ENCODE measurements around the gene SLC25A25.

The SLC25A25 gene

GRCh38 chr9:128141604-128142003 lies 73.6 kb downstream of the SLC25A25 start:
- DNase-seq (ENCODE audit: insufficient read length, low spot score) (no peak), FAIRE-seq (no peak)

DNA sequence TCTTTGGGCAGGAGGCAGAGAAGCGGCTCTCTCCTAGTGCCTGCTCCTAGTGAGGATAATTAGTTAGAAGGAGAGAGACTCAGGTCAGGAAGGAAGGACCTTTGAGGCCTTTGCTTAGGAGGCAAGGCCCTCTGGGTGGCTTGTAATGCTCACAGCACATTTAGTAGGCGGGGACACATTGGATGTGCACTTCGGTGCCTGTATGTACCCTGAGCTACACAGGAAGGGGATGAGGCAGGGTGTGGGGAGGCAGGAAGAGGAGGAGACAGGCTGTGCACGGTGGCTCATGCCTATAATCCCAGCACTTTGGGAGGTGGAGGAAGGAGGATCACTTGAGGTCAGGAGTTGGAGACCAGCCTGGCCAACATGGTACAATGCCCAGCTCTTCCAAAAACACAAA lies 74.0 kb downstream of the SLC25A25 start:
- FAIRE-seq = no peak

DNA sequence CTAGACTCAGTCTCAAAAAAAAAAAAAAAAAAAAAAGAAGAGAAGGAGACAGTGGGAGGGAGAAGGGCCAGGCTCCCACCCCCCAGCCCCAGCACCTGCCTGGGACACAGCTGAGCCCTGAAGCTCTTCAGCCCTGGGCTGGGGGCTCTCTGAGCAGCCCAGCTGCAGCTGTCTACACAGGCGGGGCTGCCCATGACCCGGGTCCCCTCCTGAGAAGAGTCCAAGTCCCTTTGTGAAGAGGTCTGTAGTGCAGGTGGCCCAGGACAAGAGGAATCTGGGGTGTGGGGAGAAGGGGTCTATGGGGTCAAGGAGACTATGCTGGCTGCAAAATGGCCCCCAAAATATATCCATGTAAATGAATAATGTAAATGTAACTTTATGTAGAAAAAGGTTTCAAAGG lies 74.6 kb downstream of the SLC25A25 start:
- FAIRE-seq (no peak), DNase-seq (ENCODE audit: insufficient read length, low spot score) (no peak)

More for the DNA sequence above, 74.0 kb downstream of the SLC25A25 start:
- DNase-seq (ENCODE audit: insufficient read length, low spot score) = no peak

GRCh38 chr9:128143525-128144238 lies 75.7 kb downstream of the SLC25A25 start:
- FAIRE-seq = no peak

DNA sequence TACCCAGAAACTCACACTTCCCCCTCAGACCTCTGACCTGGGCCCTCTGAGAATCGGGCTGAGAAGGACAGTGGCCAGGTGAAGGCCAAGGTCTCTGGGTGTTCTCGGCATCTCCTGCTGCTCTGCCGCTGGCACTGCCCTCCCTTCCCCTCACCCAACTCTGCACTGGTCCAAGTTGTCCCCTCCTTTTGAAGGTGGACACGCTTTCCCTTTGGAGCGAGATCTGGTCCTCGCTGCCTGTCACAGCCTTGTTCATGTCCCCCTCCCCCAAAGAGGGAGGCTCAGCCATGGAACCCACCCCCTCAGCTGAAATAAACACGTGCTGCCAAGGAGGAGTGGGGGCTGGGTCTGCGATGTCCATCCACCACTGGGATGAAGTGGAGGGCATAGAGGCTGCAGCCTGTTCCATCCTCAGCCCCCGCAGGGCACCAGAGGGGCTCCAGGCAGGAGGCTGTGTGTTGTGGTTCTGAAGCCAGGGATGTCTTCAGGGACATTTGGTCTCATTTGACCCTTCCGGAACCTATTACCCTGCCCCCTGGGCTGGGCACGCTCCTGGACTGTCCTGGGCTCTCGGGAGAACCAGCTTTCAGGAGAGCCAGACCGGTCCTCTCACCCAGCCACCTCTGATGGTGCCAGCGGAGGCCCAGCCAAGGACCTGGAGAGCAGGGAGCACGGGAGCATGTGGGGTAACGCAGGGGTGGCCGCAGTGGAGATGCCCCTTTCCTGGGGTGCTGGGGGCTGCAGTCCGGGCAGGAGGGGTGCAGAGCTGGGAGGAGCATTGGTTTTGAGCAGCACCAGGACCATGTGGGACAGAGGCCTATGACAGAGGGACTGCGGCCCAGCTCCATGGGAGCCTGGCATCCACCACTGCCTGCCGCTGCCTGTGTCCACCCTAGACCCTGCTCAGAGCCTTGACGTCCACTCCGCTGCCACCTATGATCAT lies 76.5 kb downstream of the SLC25A25 start:
- DNase-seq (ENCODE audit: insufficient read length, low spot score) = no peak

More at GRCh38 chr9:128143525-128144238, 75.7 kb downstream of the SLC25A25 start:
- DNase-seq (ENCODE audit: insufficient read length, low spot score) = no peak

DNA sequence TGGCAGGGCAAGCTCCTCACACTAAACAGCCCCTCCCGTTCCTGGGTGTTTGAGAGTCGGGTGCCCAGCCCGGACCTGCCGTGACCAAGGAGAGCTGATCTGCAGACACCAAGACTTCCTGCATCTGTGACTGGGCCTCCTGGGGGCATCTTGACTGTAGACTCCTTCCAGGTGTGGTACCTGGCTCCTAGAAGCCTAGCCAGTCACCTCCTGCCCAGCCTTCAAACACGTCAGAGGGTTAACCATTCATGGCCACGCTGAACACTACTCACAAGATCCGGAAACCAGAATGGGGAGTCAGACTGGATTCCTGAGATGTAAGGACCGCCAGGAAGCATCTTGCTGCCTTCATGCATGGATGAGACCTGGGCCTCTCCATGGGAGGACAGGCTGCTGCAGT lies 77.5 kb downstream of the SLC25A25 start:
- no peak for FAIRE-seq
- no peak for DNase-seq (ENCODE audit: insufficient read length, low spot score)

More for the DNA sequence above, 76.5 kb downstream of the SLC25A25 start:
- no peak for FAIRE-seq

DNA sequence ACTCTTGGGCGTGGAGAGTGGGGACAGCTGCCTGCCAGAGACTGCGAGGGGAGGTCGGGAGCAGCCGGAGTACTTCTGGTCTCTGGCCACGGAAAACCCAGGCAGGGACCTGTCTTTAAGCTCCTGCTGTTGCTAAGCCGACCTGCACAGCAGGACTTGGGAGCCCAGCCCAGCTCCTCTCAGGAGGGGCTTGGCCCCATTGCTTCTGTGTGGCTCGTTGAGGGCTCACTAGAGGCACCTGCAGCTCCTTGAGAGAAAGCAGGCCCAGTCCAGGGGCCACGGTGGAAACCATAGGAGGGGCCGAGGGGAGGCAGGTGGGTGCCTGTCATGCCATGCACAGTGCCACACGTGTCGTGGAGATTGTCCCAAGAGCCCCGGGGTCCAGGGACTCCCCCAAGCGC lies 77.9 kb downstream of the SLC25A25 start:
- FAIRE-seq = no peak
- DNase-seq (ENCODE audit: insufficient read length, low spot score) = no peak

DNA sequence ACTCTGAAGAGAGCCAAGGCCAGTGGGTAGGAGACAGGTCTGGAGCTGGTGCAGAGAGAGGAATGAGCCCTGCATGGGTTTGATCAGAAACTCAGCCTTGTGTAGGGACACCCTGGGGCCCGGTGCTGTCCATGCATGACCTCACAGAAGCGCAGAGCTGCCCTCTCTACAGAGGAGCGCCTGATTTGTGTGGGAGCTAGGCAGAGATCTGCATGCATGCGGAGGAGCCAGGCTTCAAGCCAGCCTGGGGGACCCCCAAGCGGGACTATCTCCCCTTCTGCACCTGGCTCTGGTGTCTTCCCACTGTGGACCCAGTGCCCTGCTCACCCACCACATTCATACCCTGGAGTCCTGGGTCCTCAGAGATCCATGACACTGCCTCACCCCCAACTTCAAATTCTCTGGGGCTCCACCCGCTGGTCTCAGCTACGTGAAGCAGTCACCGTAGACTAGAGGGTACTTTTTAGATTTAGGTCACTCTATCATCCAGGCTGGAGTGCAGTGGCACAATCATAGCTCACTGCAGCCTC lies 78.6 kb downstream of the SLC25A25 start:
- FAIRE-seq (no peak), DNase-seq (ENCODE audit: insufficient read length, low spot score) (no peak)

DNA sequence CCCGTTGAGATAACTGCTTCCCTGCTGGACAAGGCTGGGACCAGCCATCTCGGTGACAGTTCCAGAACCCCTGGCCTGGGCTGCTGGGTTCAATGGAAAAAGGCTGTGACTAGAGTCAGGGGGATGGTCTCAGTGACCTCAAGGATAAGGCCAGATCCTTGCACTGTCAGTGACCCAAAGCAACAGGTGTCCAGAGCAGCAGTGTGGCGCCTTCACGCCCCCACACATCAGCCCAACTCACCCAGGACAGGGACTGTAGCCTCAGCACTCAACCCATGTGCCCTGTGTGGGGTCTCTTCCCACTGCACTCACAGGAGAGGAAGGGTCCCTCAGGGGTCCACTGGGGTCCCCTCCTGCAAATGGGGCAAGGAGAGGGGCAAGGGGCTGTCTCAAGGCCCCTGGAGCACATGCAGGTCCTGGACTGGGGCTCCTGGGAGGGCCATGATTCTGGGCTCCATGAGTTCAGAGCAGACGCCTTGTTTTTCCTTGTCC lies 80.5 kb downstream of the SLC25A25 start:
- DNase-seq (ENCODE audit: insufficient read length, low spot score) (no peak), FAIRE-seq (no peak)

GRCh38 chr9:128149001-128149701 lies 81.1 kb downstream of the SLC25A25 start, which contains the start of gene LCN2:
Gene LCN2 (plus strand): TSS chr9:128149453. CDS start chr9:128149526, 73 bp downstream.
- DNase-seq (ENCODE audit: insufficient read length, low spot score) = no peak
- FAIRE-seq = no peak

GRCh38 chr9:128149951-128150593 lies 82.0 kb downstream of the SLC25A25 start:
- FAIRE-seq = no peak
- DNase-seq (ENCODE audit: insufficient read length, low spot score) = no peak

DNA sequence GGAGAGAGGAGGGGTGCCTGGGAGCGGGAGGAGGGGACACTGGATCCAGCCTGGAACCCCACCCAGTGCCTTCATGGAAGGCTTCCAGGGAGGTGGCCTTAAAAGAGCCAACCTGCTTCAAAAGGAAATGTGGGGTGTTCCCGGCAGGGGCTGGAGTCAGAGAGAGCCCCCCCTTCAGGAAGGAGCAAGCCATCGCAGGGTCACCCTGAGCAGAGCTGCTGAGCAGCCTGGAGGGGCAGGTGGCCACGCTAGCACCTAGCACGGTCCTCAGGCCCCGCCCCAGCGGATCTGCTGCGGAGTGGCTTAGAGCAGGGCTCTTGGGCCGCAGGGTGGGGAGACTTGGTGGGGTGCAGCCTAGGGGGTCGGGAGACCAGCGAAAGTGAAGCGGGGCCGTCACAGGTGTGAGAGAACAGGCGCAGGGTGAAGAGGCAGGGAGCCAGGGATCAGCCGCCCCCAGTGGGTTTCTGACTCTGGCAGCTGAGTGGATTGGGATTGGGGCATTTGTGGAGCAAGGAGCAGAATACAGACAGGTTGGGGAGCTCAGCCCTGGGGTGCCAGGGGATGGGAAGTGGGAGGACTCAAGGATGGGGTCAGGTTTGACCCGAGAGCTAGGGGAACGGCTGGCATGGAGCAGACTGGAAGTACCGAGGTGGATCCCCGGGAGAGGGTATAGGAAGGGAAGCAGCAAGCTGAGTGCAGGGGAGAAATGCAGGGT lies 82.7 kb downstream of the SLC25A25 start:
- FAIRE-seq = no peak
- DNase-seq (ENCODE audit: insufficient read length, low spot score) = no peak

- DNase-seq (ENCODE audit: insufficient read length, low spot score) = no peak
- no peak for FAIRE-seq
Observed at GRCh38 chr9:128151309-128152132, 83.5 kb downstream of the SLC25A25 start.

GRCh38 chr9:128152133-128153059 lies 84.4 kb downstream of the SLC25A25 start:
- DNase-seq (ENCODE audit: insufficient read length, low spot score) (no peak), FAIRE-seq (no peak)

DNA sequence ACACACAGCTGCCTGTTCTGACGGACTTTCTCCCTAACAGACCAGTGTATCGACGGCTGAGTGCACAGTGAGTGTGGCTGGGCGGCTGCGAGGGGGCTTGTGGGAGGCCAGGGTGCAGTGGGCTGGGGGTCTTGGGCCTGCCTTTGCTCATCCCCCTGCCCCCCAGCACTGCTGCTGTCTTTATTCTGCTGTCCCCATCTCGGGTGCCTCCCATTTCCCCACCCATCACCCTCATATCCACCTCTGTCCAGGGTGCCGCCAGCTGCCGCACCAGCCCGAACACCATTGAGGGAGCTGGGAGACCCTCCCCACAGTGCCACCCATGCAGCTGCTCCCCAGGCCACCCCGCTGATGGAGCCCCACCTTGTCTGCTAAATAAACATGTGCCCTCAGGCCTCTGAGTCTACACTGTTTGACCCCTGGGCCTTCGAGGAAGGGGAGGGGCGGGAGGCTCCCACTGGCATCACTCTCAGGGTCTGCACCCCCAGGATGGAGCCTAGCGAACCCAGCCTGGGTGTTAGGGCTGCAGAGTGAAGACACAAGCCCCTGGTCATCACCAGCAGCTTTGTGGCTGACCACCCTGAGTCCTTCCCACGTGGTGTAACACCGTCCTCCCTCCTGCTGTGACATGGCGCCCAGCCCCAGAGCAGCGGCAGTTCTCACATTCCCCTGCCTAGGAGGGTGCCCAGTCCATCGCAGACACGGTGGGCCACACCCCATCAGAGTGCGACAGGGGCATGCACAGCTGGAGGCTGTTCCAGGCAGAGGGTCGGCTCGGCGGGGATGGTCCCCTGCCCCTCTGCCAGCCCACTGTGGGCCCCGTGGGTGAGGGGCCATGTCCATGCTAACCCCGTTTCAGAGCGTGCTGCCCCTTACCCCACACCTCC lies 85.3 kb downstream of the SLC25A25 start:
- DNase-seq (ENCODE audit: insufficient read length, low spot score) (no peak), FAIRE-seq (no peak)

DNA sequence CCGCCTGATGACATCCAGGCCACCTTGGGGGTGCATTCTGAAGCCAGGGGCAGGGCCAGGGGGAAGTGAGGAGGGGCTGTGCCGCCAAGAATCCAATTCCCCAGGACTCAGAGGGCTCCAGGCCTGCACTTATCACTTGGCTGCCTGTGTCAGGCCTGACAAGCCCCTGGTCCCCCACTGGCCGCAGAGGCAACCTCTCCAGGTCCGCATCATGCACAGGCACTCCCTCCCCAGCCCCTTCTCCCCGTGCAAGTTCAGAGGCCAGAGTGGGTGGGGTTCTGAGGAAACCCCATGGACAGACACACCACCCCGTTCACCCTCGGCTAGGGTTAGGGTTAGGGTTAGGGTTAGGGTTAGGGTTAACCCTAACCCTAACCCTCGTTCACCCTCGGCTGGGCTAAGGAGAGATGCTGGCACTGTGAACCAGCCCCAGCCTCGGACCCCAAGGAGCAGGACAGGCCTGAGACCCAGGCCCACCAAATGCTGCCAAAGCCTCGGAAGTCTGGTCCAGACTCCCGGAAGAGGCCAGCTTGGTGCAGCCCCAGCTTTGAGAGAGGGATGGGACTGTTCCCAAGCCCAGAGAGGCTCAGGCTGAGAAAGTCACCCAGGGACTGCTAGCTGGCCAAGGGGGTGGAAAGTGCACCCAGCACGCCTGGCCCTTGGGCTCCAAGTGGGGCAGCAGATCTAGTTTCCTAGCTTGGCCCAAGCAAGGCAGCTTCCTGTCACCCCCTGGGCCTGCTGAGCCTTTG lies 86.1 kb downstream of the SLC25A25 start:
- FAIRE-seq = no peak
- no peak for DNase-seq (ENCODE audit: insufficient read length, low spot score)
